Mucosa of rectum (tissue), 2 donors: ENCODE data around the gene PDGFD.

ENCODE experiments used
- H3K27ac ChIP-seq, 2 donors: one replicate each; pipeline ENCODE4 v1.7.0; 2013; ENCODE audit warnings: inconsistent platforms in 2 of 2, low read depth in 2 of 2, low read length in 2 of 2
- H3K27me3 ChIP-seq, 2 donors: one replicate each; pipeline ENCODE4 v1.7.0; 2013; ENCODE audit warnings: low read length in 2 of 2; ENCODE audit not compliant: control insufficient read depth in 2 of 2, insufficient read depth in 2 of 2
- H3K36me3 ChIP-seq, 2 donors: one replicate each; pipeline ENCODE4 v1.7.0; 2013; ENCODE audit warnings: low read length in 2 of 2; ENCODE audit not compliant: control insufficient read depth in 2 of 2, insufficient read depth in 2 of 2
- H3K4me1 ChIP-seq, 2 donors: one replicate each; pipeline ENCODE4 v1.7.0; 2013; ENCODE audit warnings: low read length in 2 of 2, mild to moderate bottlenecking in 1 of 2; ENCODE audit not compliant: control insufficient read depth in 2 of 2, insufficient read depth in 2 of 2
- H3K4me3 ChIP-seq, 2 donors: one replicate each; pipeline ENCODE4 v1.7.0; 2013; ENCODE audit warnings: low read length in 2 of 2
- H3K9ac ChIP-seq, 2 donors: one replicate each; pipeline ENCODE4 v1.7.0; 2013; ENCODE audit warnings: low read length in 2 of 2, low read depth in 1 of 2, mild to moderate bottlenecking in 1 of 2
- H3K9me3 ChIP-seq, 2 donors: one replicate each; pipeline ENCODE4 v1.7.0; 2013; ENCODE audit warnings: low read length in 2 of 2; ENCODE audit not compliant: control insufficient read depth in 2 of 2
- donor health status: healthy.
- donor health status: Normal muscosa, but diverticular disease.

The PDGFD gene

GRCh38 chr11:104043678-104044239, 120.2 kb downstream of the PDGFD start:
- Histone ChIP-seq H3K27ac (no peak overlapping the region), H3K9ac (no peak overlapping the region), H3K4me1 (no peaks in the 10 kb centered on the region), H3K4me3 (no peak overlapping the region), H3K36me3 (no peaks in the 10 kb centered on the region), H3K27me3 (no peaks in the 10 kb centered on the region), H3K9me3 (no peaks in the 10 kb centered on the region)

DNA sequence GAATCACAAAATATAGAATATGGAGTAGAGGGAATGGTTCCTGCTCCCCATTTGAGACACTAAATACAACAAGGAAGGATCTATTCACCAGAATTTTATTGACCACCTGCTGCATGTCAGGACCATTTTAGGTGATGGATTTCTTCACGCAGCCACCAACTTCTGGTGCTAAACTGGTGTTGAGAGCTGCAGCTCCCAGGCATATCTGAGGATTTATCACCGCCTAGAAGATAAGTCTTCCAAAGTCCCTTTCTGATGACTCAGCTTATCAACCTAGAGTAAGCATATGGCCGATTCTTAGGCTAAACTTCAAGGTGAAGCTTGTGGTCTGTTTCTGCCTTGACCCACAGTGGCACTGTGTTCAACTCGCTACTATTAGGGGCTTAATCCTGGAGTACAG, 120.8 kb downstream of the PDGFD start:
- no peaks in the 10 kb centered on the region for H3K27me3 ChIP-seq
- no peaks in the 10 kb centered on the region for H3K36me3 ChIP-seq
- no peak overlapping the region for H3K27ac ChIP-seq
- H3K9me3 ChIP-seq = no peaks in the 10 kb centered on the region
- no peaks in the 10 kb centered on the region for H3K4me1 ChIP-seq
- H3K9ac ChIP-seq = no peak overlapping the region
- H3K4me3 ChIP-seq = no peak overlapping the region

DNA sequence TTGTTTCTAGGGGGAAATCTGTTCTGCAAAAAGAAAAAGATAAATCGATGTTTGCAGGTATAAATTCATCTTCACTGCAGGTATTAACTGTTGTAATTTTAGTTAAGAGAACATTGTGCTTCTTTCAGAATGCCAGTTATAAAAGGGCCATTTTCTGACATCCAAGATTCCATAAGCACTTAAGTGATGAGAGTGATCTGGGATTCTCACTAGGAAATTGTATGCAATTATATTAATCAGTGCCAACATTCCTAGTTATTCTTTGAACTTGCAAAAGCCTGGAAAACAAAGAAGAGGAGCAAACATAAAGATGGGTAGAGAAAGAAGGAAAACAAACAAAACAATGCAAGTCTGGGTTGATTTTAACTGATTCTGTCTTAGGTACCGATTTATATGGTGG, 122.2 kb downstream of the PDGFD start:
- no peaks in the 10 kb centered on the region for H3K4me1 ChIP-seq
- no peak overlapping the region for H3K4me3 ChIP-seq
- H3K27ac ChIP-seq = no peak overlapping the region
- H3K36me3 ChIP-seq = no peaks in the 10 kb centered on the region
- H3K27me3 ChIP-seq = no peaks in the 10 kb centered on the region
- no peaks in the 10 kb centered on the region for H3K9me3 ChIP-seq
- no peak overlapping the region for H3K9ac ChIP-seq

DNA sequence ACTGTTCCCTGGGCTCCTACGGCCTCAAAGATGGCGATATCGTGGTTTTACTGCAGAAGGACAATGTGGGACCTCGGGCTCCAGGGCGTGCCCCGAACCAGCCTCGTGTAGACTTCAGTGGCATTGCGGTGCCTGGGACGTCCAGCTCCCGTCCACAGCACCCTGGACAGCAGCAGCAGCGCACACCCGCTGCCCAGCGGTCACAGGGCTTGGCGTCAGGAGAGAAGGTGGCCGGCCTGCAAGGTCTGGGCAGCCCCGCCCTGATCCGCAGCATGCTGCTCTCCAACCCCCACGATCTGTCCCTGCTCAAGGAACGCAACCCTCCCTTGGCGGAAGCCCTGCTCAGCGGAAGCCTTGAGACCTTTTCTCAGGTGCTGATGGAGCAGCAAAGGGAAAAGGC, 127.0 kb downstream of the PDGFD start:
- Histone ChIP-seq H3K4me1 (no peaks in the 10 kb centered on the region), H3K27me3 (no peaks in the 10 kb centered on the region), H3K9me3 (no peaks in the 10 kb centered on the region), H3K36me3 (no peaks in the 10 kb centered on the region), H3K27ac (no peak overlapping the region), H3K4me3 (no peak overlapping the region), H3K9ac (no peak overlapping the region)

- no peaks in the 10 kb centered on the region for H3K27me3 ChIP-seq
- no peak within 1 kb of the TSS for H3K4me3 ChIP-seq
- no peak within 1 kb of the TSS for H3K9ac ChIP-seq
- no peaks in the 10 kb centered on the region for H3K9me3 ChIP-seq
- no peaks in the 10 kb centered on the region for H3K36me3 ChIP-seq
- no peak within 1 kb of the TSS for H3K27ac ChIP-seq
- no peaks in the 10 kb centered on the region for H3K4me1 ChIP-seq
These were observed 127.4 kb downstream of the PDGFD start, which contains the start of gene DDI1 for GRCh38 chr11:104036588-104036987. Gene DDI1, plus strand, starts transcription at chr11:104036640. Its CDS starts 183 bp downstream, at chr11:104036823.

DNA sequence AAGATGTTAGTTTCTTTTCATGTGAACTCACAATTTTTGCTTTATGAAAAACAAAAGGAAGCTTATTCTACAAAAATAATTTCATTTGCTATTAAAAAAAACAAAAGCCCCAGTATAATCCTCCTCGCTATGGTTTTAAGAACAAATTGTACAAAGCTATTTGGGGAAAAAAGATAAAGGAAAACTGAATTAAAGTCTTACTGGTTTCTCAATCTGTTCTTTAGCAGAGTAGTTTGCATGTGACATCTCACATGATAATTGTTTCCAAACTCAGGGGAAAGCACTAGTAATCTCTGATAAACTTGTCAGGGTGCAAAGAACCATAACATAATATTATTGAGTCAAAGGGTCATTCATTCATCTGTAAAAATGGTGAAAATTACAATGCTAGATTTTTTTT, 130.4 kb downstream of the PDGFD start:
- H3K4me3 ChIP-seq = no peak overlapping the region
- H3K4me1 ChIP-seq = no peaks in the 10 kb centered on the region
- H3K36me3 ChIP-seq = no peaks in the 10 kb centered on the region
- no peaks in the 10 kb centered on the region for H3K9me3 ChIP-seq
- no peak overlapping the region for H3K27ac ChIP-seq
- no peaks in the 10 kb centered on the region for H3K27me3 ChIP-seq
- no peak overlapping the region for H3K9ac ChIP-seq

DNA sequence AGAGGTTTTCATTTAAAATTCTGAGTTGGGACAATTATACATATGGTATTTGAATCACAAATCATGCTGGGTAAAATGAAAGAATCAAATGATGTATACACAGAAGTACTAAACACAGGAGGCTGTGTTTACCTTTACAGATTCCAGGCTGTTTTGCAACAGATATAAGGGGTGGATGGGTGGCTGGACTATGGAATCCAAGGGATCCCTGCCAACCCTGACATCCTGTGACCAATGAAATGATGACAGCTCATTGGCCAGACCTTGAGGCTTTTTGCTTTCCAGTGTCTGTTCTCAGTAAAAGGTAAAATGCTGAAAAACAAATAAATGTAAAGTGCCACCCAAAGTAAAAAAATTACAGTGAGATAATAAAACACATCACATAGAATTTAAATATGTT, 130.8 kb downstream of the PDGFD start:
- H3K9me3 ChIP-seq = no peaks in the 10 kb centered on the region
- H3K36me3 ChIP-seq = no peaks in the 10 kb centered on the region
- H3K9ac ChIP-seq = no peak overlapping the region
- no peak overlapping the region for H3K4me3 ChIP-seq
- H3K27me3 ChIP-seq = no peaks in the 10 kb centered on the region
- no peaks in the 10 kb centered on the region for H3K4me1 ChIP-seq
- H3K27ac ChIP-seq = no peak overlapping the region

- Histone ChIP-seq H3K27me3 (no peaks in the 10 kb centered on the region), H3K27ac (no peak overlapping the region), H3K9me3 (no peaks in the 10 kb centered on the region), H3K4me3 (no peak overlapping the region), H3K9ac (no peak overlapping the region), H3K4me1 (no peaks in the 10 kb centered on the region), H3K36me3 (no peaks in the 10 kb centered on the region)
These were observed 135.3 kb downstream of the PDGFD start for GRCh38 chr11:104028476-104029263.

- Histone ChIP-seq H3K27ac (no peak overlapping the region), H3K27me3 (no peaks in the 10 kb centered on the region), H3K4me3 (no peak overlapping the region), H3K36me3 (no peaks in the 10 kb centered on the region), H3K9ac (no peak overlapping the region), H3K9me3 (no peaks in the 10 kb centered on the region), H3K4me1 (no peaks in the 10 kb centered on the region)
These were observed 139.4 kb downstream of the PDGFD start for GRCh38 chr11:104024572-104024971.

DNA sequence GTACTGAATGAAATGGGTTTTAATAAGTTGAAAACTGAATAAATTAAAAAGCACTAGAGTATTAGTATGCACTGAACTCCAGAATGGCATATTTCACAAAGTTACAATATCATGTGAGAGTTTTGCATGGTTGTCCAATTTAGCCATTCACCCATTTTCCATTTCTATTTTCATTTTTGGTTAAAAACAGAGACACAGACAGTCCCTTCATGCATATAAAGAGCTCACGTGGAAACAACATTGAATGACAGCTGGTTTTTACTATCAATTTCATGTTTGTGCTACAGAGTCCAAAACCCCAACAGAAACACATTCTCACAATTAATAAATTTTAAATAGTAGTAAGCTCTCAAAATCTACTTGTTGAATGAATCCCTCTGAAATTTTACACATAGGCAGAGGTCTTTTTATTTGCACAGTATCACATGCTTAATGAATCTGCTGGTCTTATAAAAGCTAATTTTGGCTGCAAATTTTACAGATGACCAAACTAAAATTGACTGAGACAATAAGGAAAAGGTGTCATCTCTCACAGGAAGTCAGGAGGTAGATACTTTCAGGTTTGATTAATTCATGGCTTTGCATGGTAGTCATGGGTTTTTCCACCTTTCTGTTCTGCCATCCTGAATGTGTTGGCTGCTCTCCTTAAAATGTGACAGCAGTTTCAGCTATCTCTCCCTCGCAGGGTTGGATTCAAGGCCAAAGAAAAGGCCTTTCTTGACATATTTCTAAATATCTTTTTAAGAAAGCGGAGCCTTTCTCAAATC, 148.1 kb downstream of the PDGFD start:
- no peaks in the 10 kb centered on the region for H3K27me3 ChIP-seq
- no peaks in the 10 kb centered on the region for H3K36me3 ChIP-seq
- no peak overlapping the region for H3K4me3 ChIP-seq
- H3K27ac ChIP-seq = no peak overlapping the region
- no peaks in the 10 kb centered on the region for H3K4me1 ChIP-seq
- no peak overlapping the region for H3K9ac ChIP-seq
- H3K9me3 ChIP-seq = no peaks in the 10 kb centered on the region
